HG02938 (cell line): ENCODE measurements around the gene UQCC3.
A peak's percentile ranks its signal among the peaks of the same experiment; 100 is the strongest.
"Not testable (repeated sequence)": the region's sequence is repeated elsewhere in the genome, so short reads cannot be mapped to it uniquely, and the experiment has no call there.

Source experiments
- ATAC-seq: cut with Tn5 transposase; IDR thresholded peaks from one replicate; pipeline ENCODE4 v1.9.1; 2021; ENCODE audit warnings: mild to moderate bottlenecking, moderate library complexity; ENCODE audit not compliant: unreplicated experiment

The UQCC3 gene

GRCh38 chr11:62665599-62666258, 5.7 kb upstream of the UQCC3 start:
- peak; percentile 16 for ATAC-seq

GRCh38 chr11:62666259-62666926, 5.1 kb upstream of the UQCC3 start:
- no peak for ATAC-seq

- no peak for ATAC-seq
Measured at GRCh38 chr11:62667460-62667859, 4.0 kb upstream of the UQCC3 start.

- no peak for ATAC-seq
Measured at GRCh38 chr11:62669420-62670161, 1.9 kb upstream of the UQCC3 start.

GRCh38 chr11:62671236-62671607, 251 bp upstream of the UQCC3 start:
- ATAC-seq = no peak

GRCh38 chr11:62673196-62673525, 1.7 kb downstream of the UQCC3 start:
- no peak for ATAC-seq

- not testable (repeated sequence) for ATAC-seq
Measured at GRCh38 chr11:62675415-62675814, 3.9 kb downstream of the UQCC3 start.

GRCh38 chr11:62676698-62677097, 5.2 kb downstream of the UQCC3 start:
- ATAC-seq = no peak

GRCh38 chr11:62677156-62677555, 5.7 kb downstream of the UQCC3 start:
- no peak for ATAC-seq

GRCh38 chr11:62677714-62678113, 6.2 kb downstream of the UQCC3 start:
- ATAC-seq = no peak

- ATAC-seq = no peak
Measured at GRCh38 chr11:62678433-62678769, 6.9 kb downstream of the UQCC3 start.

- ATAC-seq = peak; percentile 77
Measured at GRCh38 chr11:62678770-62679696, 7.6 kb downstream of the UQCC3 start, which contains the start of gene UBXN1. Gene UBXN1 (minus strand): TSS chr11:62679073. CDS start chr11:62678923, 150 bp downstream.

GRCh38 chr11:62680825-62681240, 9.4 kb downstream of the UQCC3 start:
- ATAC-seq = peak; percentile 46

GRCh38 chr11:62682518-62682917, 11.0 kb downstream of the UQCC3 start:
- ATAC-seq = no peak

- ATAC-seq = no peak
Measured at GRCh38 chr11:62687508-62688396, 16.3 kb downstream of the UQCC3 start.

GRCh38 chr11:62688491-62688890, 17.0 kb downstream of the UQCC3 start:
- no peak for ATAC-seq

- ATAC-seq = no peak
Measured at GRCh38 chr11:62689421-62690183, 18.1 kb downstream of the UQCC3 start, which contains the start of gene LRRN4CL. Gene LRRN4CL (minus strand): TSS chr11:62689530. CDS start chr11:62688508, 1,022 bp downstream.

GRCh38 chr11:62693624-62694023, 22.2 kb downstream of the UQCC3 start:
- not testable (repeated sequence) for ATAC-seq
